NCI-H1436 treated with DMSO at 0.1 percent for 48 hours (cell line): Measurements from ENCODE around the gene SUGP1.
A peak's percentile ranks its signal among the peaks of the same experiment; 100 is the strongest.
"Not testable (repeated sequence)": the region's sequence is repeated elsewhere in the genome, so short reads cannot be mapped to it uniquely, and the experiment has no call there.

Experiments used
- DNase-seq: peaks from one replicate; lab custom pipeline; 2025; lab: John Stamatoyannopoulos, UW

Gene SUGP1

GRCh38 chr19:19320361-19321140 lies at the start of gene SUGP1, which contains the start of gene MAU2:
Gene SUGP1, minus strand, starts transcription at chr19:19320509. Its CDS starts 13 bp downstream, at chr19:19320496.
Gene MAU2, plus strand, starts transcription at chr19:19320829. Its CDS starts 31 bp downstream, at chr19:19320860.
- peak; percentile 94 for DNase-seq

GRCh38 chr19:19368087-19368486 lies 47.8 kb upstream of the SUGP1 start:
- no peak for DNase-seq

GRCh38 chr19:19366434-19367396 lies 46.4 kb upstream of the SUGP1 start:
- no peak for DNase-seq

DNA sequence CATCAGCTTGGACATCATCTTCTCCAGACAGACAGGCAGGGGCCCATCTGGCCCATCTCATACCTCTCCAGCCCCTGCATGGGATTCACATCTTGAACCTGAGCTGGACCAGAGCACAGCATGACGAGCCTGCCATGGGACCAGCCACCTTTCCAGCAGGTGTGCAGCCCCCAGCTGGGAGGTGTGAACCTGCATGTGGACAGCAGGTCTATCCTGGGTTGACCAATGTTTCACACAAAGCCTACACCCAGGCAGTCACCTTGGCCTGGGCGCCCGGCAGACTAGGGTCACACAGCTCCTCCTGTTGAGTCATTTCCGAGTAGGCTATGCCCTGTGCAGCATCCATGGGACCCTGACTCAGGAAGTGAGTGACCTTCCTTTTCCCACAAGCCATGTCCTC lies 41.8 kb upstream of the SUGP1 start:
- no peak for DNase-seq

DNA sequence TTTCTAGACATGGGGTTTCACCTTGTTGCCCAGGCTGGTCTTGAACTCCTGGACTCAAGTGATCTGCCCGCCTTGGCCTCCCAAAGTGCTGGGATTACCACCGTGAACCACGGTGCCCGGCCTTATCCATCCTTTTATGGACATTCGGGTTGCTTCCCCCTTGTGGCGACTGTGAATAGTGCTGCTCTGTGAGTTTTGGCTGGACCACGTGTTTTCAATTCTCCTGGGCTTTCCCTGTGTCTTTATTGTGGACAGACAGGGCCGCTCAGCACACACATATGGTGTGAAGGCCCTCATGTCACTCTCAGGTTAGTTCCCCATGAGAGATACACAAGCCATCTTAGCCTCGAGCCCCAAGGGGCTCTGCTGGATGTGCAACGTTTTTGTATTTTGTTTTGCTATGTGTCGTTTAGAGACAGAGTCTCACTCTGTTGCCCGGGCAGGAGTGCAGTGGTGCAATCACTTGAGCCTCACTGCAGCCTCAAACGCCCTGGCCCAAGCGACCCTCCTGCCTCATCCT lies 40.8 kb upstream of the SUGP1 start:
- DNase-seq = peak; percentile 65

- no peak for DNase-seq
Observed at GRCh38 chr19:19356901-19357566, 36.7 kb upstream of the SUGP1 start.

GRCh38 chr19:19356500-19356899 lies 36.2 kb upstream of the SUGP1 start:
- no peak for DNase-seq

DNA sequence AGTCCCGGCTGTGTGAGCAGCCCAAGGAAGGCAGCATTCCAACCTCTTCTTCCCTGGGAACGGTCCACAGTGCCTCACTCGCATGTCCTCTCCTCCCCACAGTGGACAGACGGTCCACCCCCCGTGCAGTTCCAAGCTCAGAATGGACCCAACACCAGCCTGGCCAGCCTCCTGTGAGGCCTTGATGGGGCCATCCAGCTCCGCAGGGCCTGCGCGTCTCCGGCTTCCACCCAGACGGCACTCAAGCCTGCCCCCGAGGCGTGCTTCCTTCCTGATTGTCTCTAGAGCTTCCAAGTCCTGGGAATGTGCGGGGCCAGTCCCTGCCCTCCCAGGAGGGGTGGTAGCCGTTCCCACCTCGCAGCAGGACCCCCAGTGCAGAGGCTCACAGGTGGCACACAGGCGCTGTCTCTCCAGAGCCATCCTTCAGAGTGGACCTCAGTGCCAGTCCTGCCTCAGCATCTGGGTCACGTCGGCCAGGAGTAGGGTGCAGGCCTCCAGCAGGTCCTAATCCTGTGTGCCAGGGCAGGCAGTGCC lies 35.4 kb upstream of the SUGP1 start:
- DNase-seq = no peak

GRCh38 chr19:19354932-19355331 lies 34.6 kb upstream of the SUGP1 start:
- no peak for DNase-seq

GRCh38 chr19:19354007-19354406 lies 33.7 kb upstream of the SUGP1 start:
- no peak for DNase-seq

DNA sequence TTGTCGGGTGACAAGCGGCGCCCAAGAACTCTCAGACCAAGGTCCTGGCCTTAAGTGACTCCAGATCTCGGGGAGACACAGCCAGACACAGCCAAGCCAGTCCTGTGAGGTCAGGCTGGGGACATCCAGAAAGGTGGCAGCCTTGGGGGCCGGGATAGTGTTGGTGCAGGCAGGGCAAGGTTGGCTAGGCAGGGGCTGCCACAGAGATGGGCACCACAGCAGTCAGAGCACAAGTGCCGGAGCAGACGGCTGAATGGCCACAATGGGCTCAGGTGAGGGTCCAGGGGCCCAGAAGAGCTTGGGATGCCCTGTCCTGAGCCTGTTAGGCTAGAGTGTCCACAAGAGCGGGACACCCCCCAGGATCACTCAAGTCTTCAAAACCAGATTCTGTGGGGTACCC lies 32.5 kb upstream of the SUGP1 start:
- no peak for DNase-seq

DNA sequence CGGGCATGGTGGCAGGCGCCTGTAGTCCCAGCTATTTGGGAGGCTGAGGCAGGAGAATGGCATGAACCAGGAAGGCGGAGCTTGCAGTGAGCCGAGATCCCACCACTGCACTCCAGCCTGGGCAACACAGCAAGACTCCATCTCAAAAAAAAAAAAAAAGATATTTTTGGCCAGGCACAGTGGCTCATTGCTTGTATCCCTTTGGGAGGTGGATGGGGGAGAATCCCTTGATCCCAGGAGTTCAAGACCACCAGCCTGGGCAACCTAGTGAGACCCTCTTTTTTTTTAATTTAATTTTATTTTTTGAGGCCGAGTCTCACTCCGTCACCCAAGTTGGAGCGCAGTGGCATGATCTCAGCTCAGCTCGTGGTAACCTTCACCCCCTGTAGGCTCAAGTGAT lies 30.4 kb upstream of the SUGP1 start:
- not testable (repeated sequence) for DNase-seq

DNA sequence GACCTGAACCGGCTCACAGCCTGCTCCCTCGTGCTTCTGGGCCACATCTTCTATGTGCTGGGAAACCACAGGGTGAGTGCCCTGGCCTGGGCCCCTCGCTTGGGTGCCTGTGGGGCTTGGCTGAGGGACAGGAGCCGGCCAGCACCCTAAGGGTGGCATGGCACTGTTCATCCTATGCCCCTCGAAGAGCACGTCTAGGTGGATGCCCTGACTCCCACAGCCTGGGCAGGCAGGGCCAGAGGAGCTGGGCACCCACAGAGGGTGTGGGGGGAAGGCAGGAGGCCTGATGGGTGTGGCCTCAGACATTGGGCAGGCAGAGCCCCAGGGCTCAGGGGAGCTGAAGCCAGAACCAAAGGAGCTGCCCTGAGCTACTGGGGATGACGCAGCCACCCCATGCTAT lies 29.1 kb upstream of the SUGP1 start:
- no peak for DNase-seq

DNA sequence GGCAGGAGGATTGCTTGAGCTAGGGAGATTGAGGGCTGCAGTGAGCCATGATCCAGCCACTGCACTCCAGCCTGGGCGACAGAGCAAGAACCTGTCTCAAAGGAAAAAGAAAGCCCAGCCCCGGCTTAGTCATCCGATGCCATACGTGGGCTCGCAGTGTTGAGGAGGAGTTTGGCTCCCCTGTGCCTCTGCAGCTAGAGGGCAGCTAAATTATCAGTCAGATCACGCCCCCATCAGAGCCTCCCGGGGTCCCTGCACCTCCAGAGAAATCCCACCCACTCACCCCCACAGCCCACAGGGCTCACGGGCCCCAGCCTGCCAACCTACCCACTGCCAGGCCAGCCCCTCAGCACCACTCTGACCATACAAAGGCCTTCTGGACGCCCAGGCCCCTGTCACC lies 28.0 kb upstream of the SUGP1 start:
- DNase-seq = no peak

- no peak for DNase-seq
Observed at GRCh38 chr19:19347401-19348110, 27.2 kb upstream of the SUGP1 start.

DNA sequence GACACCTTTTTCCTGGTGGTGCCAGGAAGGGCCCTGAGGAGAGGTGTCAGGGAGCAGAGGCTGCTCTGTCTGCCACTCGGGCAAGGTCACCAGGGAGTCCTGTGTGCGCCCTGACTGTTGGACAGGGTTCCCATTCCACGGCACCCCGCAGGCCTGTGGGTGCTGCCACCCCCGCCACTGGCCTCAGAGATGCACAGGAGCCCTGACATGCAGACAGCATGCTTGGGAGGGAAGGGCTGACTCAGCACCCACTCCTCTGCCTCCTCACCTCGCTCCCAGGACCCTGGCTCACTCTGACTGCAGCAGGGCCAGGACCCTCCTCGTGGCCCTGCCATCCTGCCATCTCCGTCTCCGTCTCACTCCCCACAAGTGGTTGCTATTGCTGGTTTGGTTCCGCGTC lies 25.7 kb upstream of the SUGP1 start:
- no peak for DNase-seq

DNA sequence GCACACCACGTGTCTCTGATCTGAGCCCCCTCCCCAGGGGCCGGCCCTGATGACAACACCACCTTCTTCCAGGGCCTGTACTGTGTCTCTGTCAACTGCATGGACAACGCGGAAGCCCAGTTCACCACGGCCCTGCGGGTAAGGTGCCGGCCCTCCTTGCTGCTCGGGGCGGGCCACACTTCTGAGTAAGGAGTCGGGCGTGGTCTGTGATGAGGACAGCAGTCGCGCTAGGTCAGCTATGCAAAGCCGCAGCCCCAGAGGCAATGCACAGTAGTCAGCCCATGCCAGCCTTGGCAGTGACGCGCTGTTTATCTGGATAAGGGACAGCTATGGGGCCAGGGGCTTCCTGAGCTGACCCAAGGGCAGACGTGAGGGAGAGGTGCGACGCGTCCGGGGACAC lies 24.9 kb upstream of the SUGP1 start:
- DNase-seq = no peak

- no peak for DNase-seq
Observed at GRCh38 chr19:19343762-19344161, 23.5 kb upstream of the SUGP1 start.

GRCh38 chr19:19343016-19343362 lies 22.7 kb upstream of the SUGP1 start:
- DNase-seq = no peak

- no peak for DNase-seq
Observed at GRCh38 chr19:19342086-19343015, 22.0 kb upstream of the SUGP1 start.
